Keratinocyte (primary cell): ENCODE data around the gene FARP2. TPM values are rescaled to one million over a fixed set of nuclear protein-coding genes. Genes with fewer than 3 reads are reported as not detected.

Experiments used
- DNase-seq: peaks from one replicate; pipeline ENCODE4 v3.0.0-alpha.2; 2011; ENCODE audit warnings: low read depth, missing footprints, low spot score
- FAIRE-seq: peaks from 2 replicates; lab custom pipeline; 2011; peaks lifted over from hg19 to GRCh38; lab: Jason Lieb, UNC
- H2AFZ ChIP-seq: 2 replicates; pipeline ENCODE4 v1.6.0; 2012; ENCODE audit warnings: low read length, control low read depth, inconsistent platforms; ENCODE audit not compliant: control insufficient read depth
- H3K27ac ChIP-seq: 2 replicates; pipeline ENCODE4 v1.5.1; 2011; ENCODE audit warnings: low read length; ENCODE audit not compliant: control insufficient read depth, insufficient read depth
- H3K27me3 ChIP-seq: 3 replicates; pipeline ENCODE4 v1.6.0; 2011; ENCODE audit warnings: low read length; ENCODE audit not compliant: control insufficient read depth, insufficient read depth; ENCODE audit errors: extremely low read depth
- H3K36me3 ChIP-seq, 2 experiments: 2 replicates in 1 of 2; 3 replicates in 1 of 2; pipeline ENCODE4 v1.5.1; 2011; ENCODE audit warnings: low read length in 2 of 2, mild to moderate bottlenecking in 1 of 2; ENCODE audit not compliant: control insufficient read depth in 2 of 2, insufficient read depth in 2 of 2; ENCODE audit errors: extremely low read depth in 1 of 2
- H3K4me1 ChIP-seq: 3 replicates; pipeline ENCODE4 v1.5.1; 2011; ENCODE audit warnings: low read length; ENCODE audit not compliant: control insufficient read depth, insufficient read depth; ENCODE audit errors: extremely low read depth
- H3K4me2 ChIP-seq: 3 replicates; pipeline ENCODE4 v1.6.0; 2011; ENCODE audit warnings: low read depth, low read length; ENCODE audit not compliant: control insufficient read depth, insufficient read depth; ENCODE audit errors: extremely low read depth
- H3K4me3 ChIP-seq, 3 experiments: fragments of 200-600 bp in 1 of 3; sonication (generic) in 1 of 3; 2 replicates in 2 of 3; 3 replicates in 1 of 3; pipeline ENCODE4 v1.5.1; 2011 to 2016; ENCODE audit warnings: low read length in 3 of 3, mild to moderate bottlenecking in 3 of 3, control low read depth in 2 of 3, inconsistent platforms in 1 of 3, low read depth in 1 of 3, mixed read lengths in 1 of 3, mixed run types in 1 of 3, moderate library complexity in 1 of 3; ENCODE audit not compliant: control insufficient read depth in 2 of 3, insufficient read depth in 2 of 3; ENCODE audit errors: extremely low read depth in 1 of 3
- H3K79me2 ChIP-seq: 2 replicates; pipeline ENCODE4 v1.6.0; 2012; ENCODE audit warnings: low read length; ENCODE audit not compliant: control insufficient read depth, insufficient read depth
- H3K9ac ChIP-seq: 3 replicates; pipeline ENCODE4 v1.6.0; 2011; ENCODE audit warnings: low read length; ENCODE audit not compliant: control insufficient read depth, insufficient read depth; ENCODE audit errors: extremely low read depth
- H3K9me1 ChIP-seq: 3 replicates; pipeline ENCODE4 v1.6.0; 2011; ENCODE audit warnings: low read length; ENCODE audit not compliant: control insufficient read depth, insufficient read depth; ENCODE audit errors: extremely low read depth
- H3K9me3 ChIP-seq: 2 replicates; pipeline ENCODE4 v1.5.1; 2012; ENCODE audit warnings: low read depth, low read length; ENCODE audit not compliant: control insufficient read depth
- H4K20me1 ChIP-seq: 3 replicates; pipeline ENCODE4 v1.6.0; 2011; ENCODE audit warnings: low read length; ENCODE audit not compliant: control insufficient read depth, insufficient read depth; ENCODE audit errors: extremely low read depth
- CTCF ChIP-seq, 3 experiments: IDR thresholded peaks in 1 of 3; conservative IDR thresholded peaks in 1 of 3; optimal IDR thresholded peaks in 1 of 3; 2 replicates in 2 of 3; 3 replicates in 1 of 3; pipeline versions ENCODE3 to v1.5.1; 2011; ENCODE audit warnings: low read length in 3 of 3, mild to moderate bottlenecking in 3 of 3, moderate library complexity in 2 of 3, control low read depth in 1 of 3, inconsistent platforms in 1 of 3; ENCODE audit not compliant: insufficient read depth in 2 of 3; ENCODE audit errors: extremely low read depth in 1 of 3
- EZH2 ChIP-seq: IDR thresholded peaks from one replicate; pipeline ENCODE4 v1.6.1; 2012; ENCODE audit warnings: inconsistent platforms, mild to moderate bottlenecking, low read length, moderate library complexity
- dilution Hi-C: fragments of 300-500 bp; cut with MboI; formaldehyde crosslinking; loops from one replicate; pipeline ENCODE4 v1.7.0; 2020; ENCODE audit warnings: low sequenced_read_pairs; ENCODE audit not compliant: extremely low pct_ligation_motif_present
- polyA plus RNA-seq, 5 experiments: library from polyadenylated mRNA; depleted of rRNA in 3 of 5; stranded (reverse) in 3 of 5; stranded (forward) in 1 of 5; unstranded in 1 of 5; fragments of >200 nt; gene quantifications; 1 replicate in 1 of 5; 2 replicates in 3 of 5; 3 replicates in 1 of 5; pipeline versions ENCODE4 v1.2.1 to v1.2.3, GENCODE V29; 2011 to 2012; ENCODE audit warnings: missing spikeins in 2 of 5, low read depth in 1 of 5, low replicate concordance in 1 of 5

The FARP2 gene
- polyA plus RNA-seq, 1 donor (not counting 4 experiments of a cell fraction or from before 2014, with no cell fraction given) = 39.3 TPM

DNA sequence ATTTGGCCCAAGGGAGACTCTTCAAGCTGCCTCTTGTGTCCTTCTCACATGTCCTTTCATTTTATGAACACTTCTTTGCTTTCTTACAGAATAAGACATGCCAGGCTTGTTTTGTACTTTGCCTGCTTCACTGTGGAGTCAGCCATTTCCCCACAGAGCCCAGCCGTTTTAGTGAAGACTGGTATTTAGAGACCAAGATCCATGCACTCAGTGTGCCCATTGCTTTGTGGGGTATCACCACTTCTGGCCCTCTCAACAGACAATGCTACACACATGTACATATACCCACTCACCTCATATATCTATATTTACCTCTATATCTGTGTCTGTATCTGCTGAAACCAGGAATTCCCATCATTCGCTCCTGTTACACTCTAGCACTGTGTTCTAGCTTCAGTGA is 74.1 kb downstream of the FARP2 start:
- Histone ChIP-seq H2AFZ (no peak overlapping the region), H3K9me3 (no peaks in the 10 kb centered on the region), H3K36me3 (peaks cover 0 to 17% of the 10 kb centered on the region in 2 experiments), H3K9ac (no peak overlapping the region), H3K4me3 (no peak overlapping the region), H3K9me1 (no peaks in the 10 kb centered on the region), H3K4me2 (no peak overlapping the region), H4K20me1 (no peaks in the 10 kb centered on the region), H3K79me2 (no peaks in the 10 kb centered on the region), H3K27me3 (no peaks in the 10 kb centered on the region), H3K27ac (no peak overlapping the region), H3K4me1 (no peaks in the 10 kb centered on the region)
- dilution Hi-C loops = no loop called here
- FAIRE-seq = no peak
- no peak for DNase-seq
- TF ChIP-seq CTCF (optimal IDR thresholded peaks at IDR 0.05 in 1 of 3, IDR thresholded peaks at IDR 0.05 in 1 of 3, conservative IDR thresholded peaks at IDR 0.05 in 1 of 3; ENCODE audit: extremely low read depth in 1 of 3, insufficient read depth in 2 of 3, low read length in 3 of 3) (no peak), EZH2 (no peak)

- Histone ChIP-seq H3K9ac (no peak overlapping the region), H3K27ac (no peak overlapping the region), H3K27me3 (no peaks in the 10 kb centered on the region), H3K4me3 (no peak overlapping the region), H3K9me1 (no peaks in the 10 kb centered on the region), H3K36me3 (peaks cover 5 to 15% of the 10 kb centered on the region in 2 experiments), H4K20me1 (no peaks in the 10 kb centered on the region), H3K4me1 (no peaks in the 10 kb centered on the region), H2AFZ (no peak overlapping the region), H3K79me2 (no peaks in the 10 kb centered on the region), H3K9me3 (no peaks in the 10 kb centered on the region), H3K4me2 (no peak overlapping the region)
- dilution Hi-C loops = no loop called here
- TF ChIP-seq EZH2 (no peak), CTCF (optimal IDR thresholded peaks at IDR 0.05 in 1 of 3, IDR thresholded peaks at IDR 0.05 in 1 of 3, conservative IDR thresholded peaks at IDR 0.05 in 1 of 3; ENCODE audit: extremely low read depth in 1 of 3, insufficient read depth in 2 of 3, low read length in 3 of 3) (no peak)
- FAIRE-seq (no peak), DNase-seq (no peak)
These were observed 76.9 kb downstream of the FARP2 start for GRCh38 chr2:241432824-241433448.
